Aorta (tissue), 5 donors: ENCODE data around the gene ELP4. TPM values are rescaled to one million over a fixed set of nuclear protein-coding genes. Genes with fewer than 3 reads are reported as not detected.

Experiments
- ATAC-seq: fragments of 200-7000 bp; cut with Tn5 transposase; one replicate; pipeline ENCODE4 v1.9.1; 2022; ENCODE audit warnings: moderate library complexity; ENCODE audit not compliant: low FRiP score
- DNase-seq, 2 donors: peaks; one replicate each; pipeline ENCODE4 v3.0.0-alpha.2; 2020
- H3K27ac ChIP-seq, 2 donors: one replicate each; pipeline ENCODE4 v1.5.1; 2013; ENCODE audit warnings: low read length in 2 of 2, mild to moderate bottlenecking in 2 of 2, moderate library complexity in 2 of 2, control low read depth in 1 of 2, inconsistent platforms in 1 of 2, low read depth in 1 of 2
- H3K27me3 ChIP-seq, 2 donors: one replicate each; pipeline ENCODE4 v1.6.1; 2013; ENCODE audit warnings: control low read depth in 1 of 2, low read length in 1 of 2, mild to moderate bottlenecking in 1 of 2, moderate library complexity in 1 of 2; ENCODE audit not compliant: insufficient read depth in 2 of 2, control insufficient read depth in 1 of 2
- H3K36me3 ChIP-seq, 2 donors: one replicate each; pipeline ENCODE4 v1.6.1; 2013; ENCODE audit warnings: control low read depth in 1 of 2, low read length in 1 of 2, mild to moderate bottlenecking in 1 of 2; ENCODE audit not compliant: insufficient read depth in 2 of 2, control insufficient read depth in 1 of 2
- H3K4me1 ChIP-seq, 2 donors: one replicate each; pipeline ENCODE4 v1.6.1; 2013; ENCODE audit warnings: low read length in 2 of 2, control low read depth in 1 of 2, mild to moderate bottlenecking in 1 of 2, moderate library complexity in 1 of 2; ENCODE audit not compliant: insufficient read depth in 2 of 2, control insufficient read depth in 1 of 2
- H3K4me3 ChIP-seq, 2 donors: one replicate each; pipeline ENCODE4 v1.5.1; 2013; ENCODE audit warnings: low read length in 2 of 2, control low read depth in 1 of 2, mild to moderate bottlenecking in 1 of 2
- H3K9me3 ChIP-seq: one replicate; pipeline ENCODE4 v1.6.1; 2013; ENCODE audit warnings: mild to moderate bottlenecking, low read length; ENCODE audit not compliant: control insufficient read depth
- WGBS, 2 donors: extraction: QIAGEN DNeasy Blood & Tissue Kit; methylation state at CpG; one replicate each; pipeline ENCODE4 v1.1.7; 2013; 5-methylcytosine and 5-hydroxymethylcytosine counted together
- intact Hi-C, 2 donors: fragments of 100-400 bp; cut with DNase I; formaldehyde crosslinking; loops; one replicate each; pipeline versions ENCODE4 v1.14.2 to v1.15.0; 2022
- long read RNA-seq, 2 donors: library from polyadenylated mRNA; unstranded; transcript quantifications; one replicate each; pipeline ENCODE4 v2.0.0, GENCODE V29; 2020 to 2021
- polyA plus RNA-seq, 2 donors: library from polyadenylated mRNA; stranded (reverse); fragments of 200-250 nt; gene quantifications; one replicate each; pipeline ENCODE4 v1.2.3, GENCODE V29; 2013
- total RNA-seq, 2 donors: library from RNA; stranded (reverse); fragmentation: NEBNext Ultra II Directional; extraction: Animal tissue kit (Norgen Biotek cat#: 25700); gene quantifications; one replicate each; pipeline ENCODE4 v1.2.1, GENCODE V29; 2021
- donor health status: healthy with polysubstance abuse.
- donor health status: Bipolar disorder and iron deficiency.
- donor health status: DM: no; HTN: no; CAD: no.
- donor health status: DM: no; HTN: no; CAD: no.
- donor health status: DM: yes; HTN: yes; CAD: no.

The ELP4 gene, protein sequence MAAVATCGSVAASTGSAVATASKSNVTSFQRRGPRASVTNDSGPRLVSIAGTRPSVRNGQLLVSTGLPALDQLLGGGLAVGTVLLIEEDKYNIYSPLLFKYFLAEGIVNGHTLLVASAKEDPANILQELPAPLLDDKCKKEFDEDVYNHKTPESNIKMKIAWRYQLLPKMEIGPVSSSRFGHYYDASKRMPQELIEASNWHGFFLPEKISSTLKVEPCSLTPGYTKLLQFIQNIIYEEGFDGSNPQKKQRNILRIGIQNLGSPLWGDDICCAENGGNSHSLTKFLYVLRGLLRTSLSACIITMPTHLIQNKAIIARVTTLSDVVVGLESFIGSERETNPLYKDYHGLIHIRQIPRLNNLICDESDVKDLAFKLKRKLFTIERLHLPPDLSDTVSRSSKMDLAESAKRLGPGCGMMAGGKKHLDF
- total RNA-seq (10 to 100 TPM; 14.0 to 17.9 TPM), polyA plus RNA-seq (1 to 10 TPM; 6.8 to 8.7 TPM)
- long read RNA-seq, donor 1, full-length matches to known transcripts, result 14 of 22 reads
- long read RNA-seq, donor 1, partial matches to known transcripts, result 3 of 22 reads
- long read RNA-seq, donor 1, other reads (novel, unspliced or antisense), result 5 of 22 reads
- long read RNA-seq, donor 2, full-length matches to known transcripts, result 1 of 7 reads
- long read RNA-seq, donor 2, partial matches to known transcripts, result 0 of 7 reads
- long read RNA-seq, donor 2, other reads (novel, unspliced or antisense), result 6 of 7 reads

DNA sequence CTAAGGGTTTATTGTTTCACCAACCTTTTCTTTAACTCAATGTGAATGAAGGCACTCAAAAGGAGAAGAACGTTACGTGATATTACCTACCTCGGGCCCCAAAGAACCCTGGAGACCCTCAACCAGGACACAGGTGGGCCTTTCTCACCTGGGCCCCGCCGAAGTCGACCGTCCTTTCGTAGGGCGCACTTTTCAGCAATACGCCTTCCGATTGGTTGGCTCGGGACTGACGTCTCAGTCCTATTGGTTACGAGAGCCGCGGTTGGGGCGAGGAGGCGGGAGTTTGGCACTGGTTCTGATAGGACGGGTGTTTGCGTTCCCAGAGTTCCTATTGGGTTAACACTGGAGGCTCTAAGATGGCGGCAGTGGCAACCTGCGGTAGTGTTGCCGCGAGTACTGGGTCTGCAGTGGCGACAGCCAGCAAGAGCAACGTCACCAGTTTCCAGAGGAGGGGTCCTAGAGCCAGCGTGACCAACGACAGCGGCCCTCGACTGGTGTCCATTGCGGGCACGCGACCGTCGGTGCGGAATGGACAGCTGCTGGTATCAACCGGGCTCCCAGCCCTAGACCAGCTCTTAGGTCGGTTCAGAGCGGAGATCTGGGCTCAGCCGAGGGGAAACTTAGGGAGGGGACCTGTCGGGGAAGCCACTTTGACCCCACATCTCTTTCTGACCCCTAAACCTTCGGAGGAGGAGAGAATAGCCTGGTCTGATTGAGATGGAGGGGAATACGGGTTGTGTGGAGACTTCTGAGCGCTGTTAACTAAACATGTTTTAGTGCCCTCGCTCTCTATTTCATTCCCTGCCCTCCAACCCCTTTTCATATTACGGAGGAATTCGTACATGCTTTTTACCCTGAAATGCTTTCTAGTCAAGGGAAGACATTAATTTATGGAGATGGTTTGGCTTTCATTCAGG, at the start of gene ELP4, which contains the start of gene IMMP1L:
ELP4 (plus strand) TSS at position 339 of the 917 bp plus-strand sequence; CDS start at position 357, 18 bp downstream.
IMMP1L (minus strand) TSS at position 194 of the 917 bp plus-strand sequence. CDS start 46,346 bp downstream, outside the sequence.
- intact Hi-C loops, result no loop called here
- Histone ChIP-seq H3K4me1 (no peaks in the 10 kb centered on the region), H3K9me3 (no peaks in the 10 kb centered on the region), H3K27ac (peak within 1 kb of the TSS in 1 of 2 donors; percentile 92), H3K27me3 (no peaks in the 10 kb centered on the region), H3K4me3 (peak within 1 kb of the TSS; percentile 95 to 97), H3K36me3 (no peaks in the 10 kb centered on the region)
- 0% methylated on average over 47 of the region's 47 CpGs for WGBS, 2 donors
- DNase-seq (peak; percentile 97), ATAC-seq (peak; percentile 99)

DNA sequence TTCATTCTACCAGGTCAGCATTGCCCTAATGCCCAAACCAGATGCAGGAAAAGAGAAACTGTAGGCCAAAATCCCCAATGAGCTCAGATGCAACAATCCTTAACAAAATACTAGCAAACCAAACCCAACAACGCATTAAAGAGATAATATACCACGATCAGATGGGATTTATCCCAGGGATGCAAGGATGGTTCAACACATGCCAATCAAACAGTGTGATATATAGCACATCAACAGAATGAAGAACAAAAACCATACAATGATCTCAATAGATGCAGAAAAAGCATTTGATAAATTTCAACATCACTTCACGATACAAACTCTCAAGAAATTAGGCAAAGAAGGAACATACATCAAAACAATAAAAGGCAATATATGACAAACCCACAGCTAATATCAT, 45.1 kb upstream of the ELP4 start:
- intact Hi-C loops, result no loop called here
- H3K9me3 ChIP-seq, result no peaks in the 10 kb centered on the region
- H3K4me1 ChIP-seq, result no peaks in the 10 kb centered on the region
- no peak for DNase-seq
- no peak overlapping the region for H3K27ac ChIP-seq
- H3K27me3 ChIP-seq, result no peaks in the 10 kb centered on the region
- H3K4me3 ChIP-seq, result no peak overlapping the region
- WGBS, 2 donors, result 98% methylated on average over 3 of the region's 3 CpGs
- H3K36me3 ChIP-seq, result no peaks in the 10 kb centered on the region
- ATAC-seq, result no peak

DNA sequence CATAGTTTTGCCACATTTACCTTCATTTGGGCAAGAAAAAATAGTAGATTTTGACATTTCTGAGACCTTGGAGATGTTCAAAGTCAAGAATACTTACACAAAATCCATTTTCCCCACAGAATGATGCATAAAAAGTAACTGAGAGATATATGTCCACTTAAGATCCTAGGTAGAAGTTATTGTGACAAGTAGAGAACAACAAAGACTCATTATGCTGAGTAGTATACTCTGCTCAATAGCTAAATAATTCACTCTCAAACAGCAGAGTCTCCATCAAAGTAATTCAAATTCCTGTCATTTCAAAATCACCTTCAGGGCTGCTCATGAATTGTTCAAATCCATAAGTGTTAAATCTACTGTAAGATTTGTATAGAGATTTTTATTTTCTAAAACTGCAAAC, 35.5 kb upstream of the ELP4 start:
- H3K9me3 ChIP-seq, result no peaks in the 10 kb centered on the region
- H3K27me3 ChIP-seq, result no peaks in the 10 kb centered on the region
- no peak overlapping the region for H3K27ac ChIP-seq
- no peaks in the 10 kb centered on the region for H3K4me1 ChIP-seq
- intact Hi-C loops, result no loop called here
- no peak for DNase-seq
- no peak overlapping the region for H3K4me3 ChIP-seq
- H3K36me3 ChIP-seq, result no peaks in the 10 kb centered on the region
- no peak for ATAC-seq

DNA sequence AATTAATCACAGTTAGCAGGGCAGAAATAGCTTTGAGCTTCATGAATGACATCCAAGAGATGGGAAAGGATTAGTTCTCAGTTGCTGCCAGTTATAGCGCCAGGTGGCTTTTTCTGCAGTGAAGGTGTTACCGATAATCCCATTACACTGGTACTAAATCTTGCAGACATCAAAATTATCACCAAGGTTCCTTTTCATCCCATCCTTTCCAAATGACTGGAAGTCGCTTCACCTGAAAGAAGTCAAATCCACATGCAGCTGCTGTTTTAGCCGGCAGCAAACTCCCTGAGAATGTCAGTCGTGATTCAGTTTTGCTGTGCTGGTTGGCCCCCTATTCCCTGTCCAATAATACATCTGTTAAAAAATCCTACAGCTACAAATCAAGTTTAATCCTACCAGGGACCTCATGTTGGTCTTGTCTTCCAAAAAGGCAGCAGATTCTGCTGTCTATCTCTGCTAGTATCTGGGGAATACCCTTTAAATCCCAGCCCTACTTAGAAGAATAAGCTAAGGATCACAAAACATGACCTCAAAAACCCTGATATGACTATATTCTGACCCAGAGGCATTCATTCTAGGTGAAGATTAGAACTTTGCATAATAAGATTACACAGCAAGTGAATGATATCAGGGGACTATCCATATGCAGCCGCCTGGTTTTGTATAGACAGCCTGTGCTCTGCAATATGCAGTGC, 31.9 kb upstream of the ELP4 start:
- Histone ChIP-seq H3K36me3 (no peaks in the 10 kb centered on the region), H3K4me1 (no peaks in the 10 kb centered on the region), H3K27me3 (no peaks in the 10 kb centered on the region), H3K9me3 (no peaks in the 10 kb centered on the region), H3K4me3 (no peak overlapping the region), H3K27ac (no peak overlapping the region)
- WGBS, 2 donors, result 90 to 92% methylated on average over 6 of the region's 6 CpGs
- intact Hi-C loops, result no loop called here
- ATAC-seq (no peak), DNase-seq (no peak)

DNA sequence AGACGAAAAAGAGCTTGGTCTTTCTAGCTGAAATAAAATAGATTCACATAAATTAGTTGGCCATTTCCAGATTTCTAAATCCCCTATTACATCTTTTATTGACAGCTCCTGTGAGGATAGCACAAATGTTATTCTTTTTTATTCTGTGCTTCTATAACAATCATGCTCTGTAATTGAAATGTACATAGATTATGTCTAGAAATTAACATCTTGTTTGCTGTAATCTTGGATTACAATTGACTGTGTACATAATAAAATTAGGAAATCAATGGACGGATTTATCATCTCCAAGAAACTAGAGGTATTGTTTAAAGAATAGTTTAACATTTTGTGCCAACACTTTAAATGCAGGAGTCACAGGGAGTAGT, 31.4 kb upstream of the ELP4 start:
- DNase-seq, result no peak
- no peaks in the 10 kb centered on the region for H3K9me3 ChIP-seq
- intact Hi-C loops, result no loop called here
- no peak for ATAC-seq
- no peaks in the 10 kb centered on the region for H3K36me3 ChIP-seq
- no peak overlapping the region for H3K4me3 ChIP-seq
- H3K27me3 ChIP-seq, result no peaks in the 10 kb centered on the region
- 96 to 97% methylated on average over 2 of the region's 2 CpGs for WGBS, 2 donors
- no peak overlapping the region for H3K27ac ChIP-seq
- H3K4me1 ChIP-seq, result no peaks in the 10 kb centered on the region

DNA sequence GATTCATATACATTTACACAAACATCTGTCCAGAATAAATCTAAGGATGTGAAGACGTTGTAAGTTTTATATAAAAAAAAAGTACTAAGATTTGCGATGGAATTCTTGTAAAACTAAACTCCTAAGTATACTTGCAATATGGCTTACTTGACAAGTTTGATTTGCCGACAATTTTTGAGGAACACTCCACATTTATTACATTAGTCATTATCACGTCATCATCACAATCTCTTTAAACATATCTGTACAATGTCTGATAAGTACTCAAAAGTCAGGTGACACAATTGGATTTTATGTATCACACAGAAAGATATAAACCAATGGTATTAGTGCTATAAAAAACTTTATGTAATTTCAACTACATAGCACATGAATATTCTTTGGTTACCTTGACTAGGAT, 30.5 kb upstream of the ELP4 start:
- Histone ChIP-seq H3K4me1 (no peaks in the 10 kb centered on the region), H3K27ac (no peak overlapping the region), H3K9me3 (no peaks in the 10 kb centered on the region), H3K4me3 (no peak overlapping the region), H3K27me3 (no peaks in the 10 kb centered on the region), H3K36me3 (no peaks in the 10 kb centered on the region)
- 90 to 95% methylated on average over 4 of the region's 4 CpGs for WGBS, 2 donors
- DNase-seq (no peak), ATAC-seq (no peak)
- intact Hi-C loops, result no loop called here

DNA sequence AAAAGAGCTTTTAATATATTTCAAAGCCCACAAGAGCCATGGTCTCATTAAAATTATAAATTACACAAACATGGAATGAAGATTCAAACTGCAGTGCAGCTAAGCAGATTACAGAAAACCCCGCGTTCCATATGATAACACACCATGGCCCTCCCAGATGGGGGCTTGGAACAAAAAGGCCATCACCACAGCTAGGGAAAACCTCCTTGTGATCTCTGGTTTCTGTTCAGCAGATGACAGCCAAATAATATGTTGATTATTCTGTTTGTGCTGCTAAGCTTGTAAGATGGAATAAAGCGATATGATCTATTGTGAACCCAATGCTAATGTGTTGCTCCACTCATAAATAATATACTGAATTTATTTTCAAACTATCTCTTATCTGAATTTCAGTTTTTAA, 28.6 kb upstream of the ELP4 start:
- no peak overlapping the region for H3K4me3 ChIP-seq
- no peaks in the 10 kb centered on the region for H3K27me3 ChIP-seq
- no peaks in the 10 kb centered on the region for H3K4me1 ChIP-seq
- WGBS, 2 donors, result 94 to 95% methylated on average over 3 of the region's 3 CpGs
- no peak overlapping the region for H3K27ac ChIP-seq
- no peaks in the 10 kb centered on the region for H3K9me3 ChIP-seq
- H3K36me3 ChIP-seq, result no peaks in the 10 kb centered on the region
- intact Hi-C loops, result no loop called here
- DNase-seq, result no peak
- no peak for ATAC-seq

DNA sequence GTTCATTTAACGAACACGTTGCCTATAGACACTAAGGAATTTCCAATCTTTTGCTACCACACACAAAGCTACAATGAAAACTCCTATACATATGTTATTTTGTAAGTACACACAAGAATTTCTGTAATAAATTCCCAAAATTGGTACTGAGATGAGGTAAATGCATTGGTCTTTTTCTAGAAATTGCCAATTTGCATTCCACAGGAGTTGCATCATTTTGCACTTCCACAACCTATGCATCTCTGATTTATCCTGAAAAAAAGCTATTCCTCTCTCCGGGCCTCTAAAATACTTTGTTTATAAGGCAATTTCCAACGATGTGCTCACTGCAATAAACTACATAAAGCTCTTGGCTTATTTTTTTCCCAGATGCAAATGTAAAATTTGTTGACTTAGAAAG, 25.1 kb upstream of the ELP4 start:
- Histone ChIP-seq H3K27ac (no peak overlapping the region), H3K4me3 (no peak overlapping the region), H3K36me3 (no peaks in the 10 kb centered on the region), H3K4me1 (no peaks in the 10 kb centered on the region), H3K27me3 (no peaks in the 10 kb centered on the region), H3K9me3 (no peaks in the 10 kb centered on the region)
- WGBS, 2 donors, result 88 to 89% methylated on average over 4 of the region's 4 CpGs
- DNase-seq (no peak), ATAC-seq (no peak)
- intact Hi-C loops, result no loop called here
